H1 (cell line): ENCODE measurements around the gene TBC1D22A. TPM values are rescaled to one million over a fixed set of nuclear protein-coding genes. Genes with fewer than 3 reads are reported as not detected.

Experiments
- CTCF ChIA-PET: fragments of 300-600 bp; sonication (Branson Sonifier 250); formaldehyde crosslinking; loops from one replicate; lab custom pipeline; 2021; ENCODE audit not compliant: partially characterized antibody; lab: Charles Lee
- POLR2A ChIA-PET: fragments of 300-600 bp; sonication (Branson Sonifier 250); formaldehyde crosslinking; loops from one replicate; lab custom pipeline; 2021; ENCODE audit warnings: inconsistent platforms; ENCODE audit not compliant: partially characterized antibody; lab: Charles Lee
- DNase-seq, 2 experiments: peaks; one replicate each; pipeline versions ENCODE4 v3.0.0 to v3.0.0-alpha.2; 2010 to 2022; ENCODE audit warnings: low spot score in 2 of 2, low read depth in 1 of 2, mixed read lengths in 1 of 2
- FAIRE-seq: peaks from 2 replicates; lab custom pipeline; 2011; peaks lifted over from hg19 to GRCh38; lab: Jason Lieb, UNC
- H2AFZ ChIP-seq: 2 replicates; pipeline ENCODE4 v1.8.1; 2012; ENCODE audit warnings: low read length, inconsistent platforms
- H2AK5ac ChIP-seq: 2 replicates; pipeline ENCODE4 v1.6.1; 2013; ENCODE audit warnings: low read depth, low read length
- H2BK120ac ChIP-seq: replicated peaks from 2 replicates; pipeline ENCODE3; 2013; ENCODE audit warnings: low read depth, low read length, inconsistent platforms
- H2BK12ac ChIP-seq: 2 replicates; pipeline ENCODE4 v1.6.1; 2013; ENCODE audit warnings: low read depth, low read length
- H2BK15ac ChIP-seq: 2 replicates; pipeline ENCODE4 v1.6.1; 2013; ENCODE audit warnings: low read length
- H2BK20ac ChIP-seq: 2 replicates; pipeline ENCODE4 v1.6.1; 2013; ENCODE audit warnings: low read length
- H2BK5ac ChIP-seq: 2 replicates; pipeline ENCODE4 v1.6.1; 2013; ENCODE audit warnings: low read depth, low read length
- H3K14ac ChIP-seq: 2 replicates; pipeline ENCODE4 v1.6.1; 2013; ENCODE audit warnings: inconsistent platforms; ENCODE audit not compliant: insufficient read length
- H3K18ac ChIP-seq: 2 replicates; pipeline ENCODE4 v1.6.1; 2013; ENCODE audit warnings: low read length; ENCODE audit errors: extremely low read depth
- H3K23ac ChIP-seq: 2 replicates; pipeline ENCODE4 v1.6.1; 2013; ENCODE audit warnings: inconsistent platforms; ENCODE audit not compliant: insufficient read length
- H3K23me2 ChIP-seq: 2 replicates; pipeline ENCODE4 v1.6.1; 2013; ENCODE audit warnings: low read depth, low read length
- H3K27ac ChIP-seq: 2 replicates; pipeline ENCODE4 v1.6.1; 2011; ENCODE audit warnings: low read depth, low read length, inconsistent platforms
- H3K27me3 ChIP-seq, 4 experiments: replicated peaks in 1 of 4; 1 replicate in 1 of 4; 2 replicates in 3 of 4; pipeline versions ENCODE4 v1.6.1 to v1.8.1; 2011 to 2013; ENCODE audit warnings: low read length in 3 of 4, mild to moderate bottlenecking in 3 of 4, inconsistent platforms in 2 of 4, mixed read lengths in 2 of 4, moderate library complexity in 1 of 4; ENCODE audit not compliant: control insufficient read depth in 3 of 4, insufficient read depth in 3 of 4; ENCODE audit errors: extremely low read depth in 1 of 4
- H3K36me3 ChIP-seq, 4 experiments: 2 replicates each; pipeline versions ENCODE4 v1.6.1 to v1.8.1; 2011 to 2013; ENCODE audit warnings: mild to moderate bottlenecking in 4 of 4, low read length in 3 of 4, moderate library complexity in 2 of 4, control low read depth in 1 of 4, inconsistent platforms in 1 of 4; ENCODE audit not compliant: insufficient read depth in 4 of 4, control insufficient read depth in 2 of 4
- H3K4ac ChIP-seq: replicated peaks from 2 replicates; pipeline ENCODE3; 2013; ENCODE audit warnings: low read length, low read depth, mixed read lengths, inconsistent platforms; ENCODE audit not compliant: insufficient read length
- H3K4me1 ChIP-seq, 4 experiments: replicated peaks in 1 of 4; 1 replicate in 1 of 4; 2 replicates in 3 of 4; pipeline versions ENCODE4 v1.6.1 to v1.8.1; 2011 to 2013; ENCODE audit warnings: low read length in 3 of 4, inconsistent platforms in 2 of 4, mixed read lengths in 1 of 4; ENCODE audit not compliant: insufficient read depth in 4 of 4, control insufficient read depth in 3 of 4
- H3K4me2 ChIP-seq, 2 experiments: 2 replicates each; pipeline versions ENCODE4 v1.6.1 to v1.8.1; 2011 to 2013; ENCODE audit warnings: low read depth in 2 of 2, low read length in 2 of 2, control low read depth in 1 of 2, inconsistent platforms in 1 of 2, mild to moderate bottlenecking in 1 of 2; ENCODE audit not compliant: insufficient read depth in 1 of 2
- H3K4me3 ChIP-seq, 4 experiments: fragments of 200-600, 300-600 bp in 1 of 4; sonication (generic), shearing (Covaris generic), sonication (Bioruptor Twin) in 1 of 4; 2 replicates each; pipeline versions ENCODE4 v1.5.1 to v1.8.1; 2011 to 2016; ENCODE audit warnings: low read length in 4 of 4, low read depth in 3 of 4, control low read depth in 2 of 4, inconsistent platforms in 2 of 4, mild to moderate bottlenecking in 2 of 4, mixed read lengths in 1 of 4, moderate library complexity in 1 of 4; ENCODE audit not compliant: insufficient read depth in 2 of 4; ENCODE audit errors: extremely low read depth in 1 of 4
- H3K56ac ChIP-seq: replicated peaks from 2 replicates; pipeline ENCODE3; 2013; ENCODE audit warnings: low read depth, mild to moderate bottlenecking, mixed read lengths, low read length, inconsistent platforms; ENCODE audit not compliant: insufficient read length
- H3K79me1 ChIP-seq: 2 replicates; pipeline ENCODE4 v1.6.1; 2013; ENCODE audit warnings: low read depth, low read length, control low read depth
- H3K79me2 ChIP-seq, 2 experiments: 2 replicates each; pipeline versions ENCODE4 v1.6.1 to v1.8.1; 2012 to 2013; ENCODE audit warnings: low read length in 2 of 2, mild to moderate bottlenecking in 2 of 2, inconsistent platforms in 1 of 2; ENCODE audit not compliant: insufficient read depth in 2 of 2, control insufficient read depth in 1 of 2
- H3K9ac ChIP-seq, 4 experiments: replicated peaks in 1 of 4; 1 replicate in 1 of 4; 2 replicates in 3 of 4; pipeline versions ENCODE4 v1.6.1 to v1.8.1; 2011 to 2013; ENCODE audit warnings: low read depth in 3 of 4, low read length in 3 of 4, control low read depth in 2 of 4, mild to moderate bottlenecking in 2 of 4, moderate library complexity in 2 of 4, inconsistent platforms in 1 of 4; ENCODE audit errors: extremely low read depth in 1 of 4
- H3K9me3 ChIP-seq, 2 experiments: 2 replicates each; pipeline versions ENCODE4 v1.6.1 to v1.8.1; 2012 to 2013; ENCODE audit warnings: mild to moderate bottlenecking in 2 of 2, moderate library complexity in 2 of 2, control low read depth in 1 of 2, inconsistent platforms in 1 of 2, low read depth in 1 of 2, low read length in 1 of 2, mixed read lengths in 1 of 2; ENCODE audit not compliant: insufficient read depth in 2 of 2
- H4K20me1 ChIP-seq, 2 experiments: replicated peaks in 1 of 2; 2 replicates each; pipeline versions ENCODE3 to v1.8.1; 2011 to 2013; ENCODE audit warnings: inconsistent platforms in 2 of 2, low read length in 2 of 2, mild to moderate bottlenecking in 1 of 2; ENCODE audit not compliant: insufficient read depth in 2 of 2, control insufficient read depth in 1 of 2
- H4K5ac ChIP-seq: 2 replicates; pipeline ENCODE4 v1.6.1; 2013; ENCODE audit warnings: low read length, low read depth, mixed read lengths, inconsistent platforms; ENCODE audit not compliant: insufficient read length
- H4K8ac ChIP-seq: 2 replicates; pipeline ENCODE4 v1.8.0; 2013; ENCODE audit warnings: mild to moderate bottlenecking, moderate library complexity, low read length, inconsistent platforms; ENCODE audit not compliant: insufficient read depth; ENCODE audit errors: extremely low read depth
- H4K91ac ChIP-seq: replicated peaks from 2 replicates; pipeline ENCODE3; 2013; ENCODE audit warnings: low read length, mixed read lengths, inconsistent platforms; ENCODE audit not compliant: insufficient read length
- WGBS, 2 experiments: shearing (Covaris generic) in 1 of 2; methylation state at CpG; one replicate each; pipeline versions ENCODE4 v1.1.6 to v1.1.7; 2013 to 2015; ENCODE audit warnings: low lambda C conversion rate in 2 of 2, mixed read lengths in 2 of 2, inconsistent platforms in 1 of 2, low coverage in 1 of 2, missing lambda C conversion rate in 1 of 2; ENCODE audit not compliant: insufficient replicate concordance in 2 of 2, insufficient coverage in 1 of 2, insufficient read length in 1 of 2; ENCODE audit errors: extremely low coverage in 1 of 2, missing lambda C conversion rate in 1 of 2; 5-methylcytosine and 5-hydroxymethylcytosine counted together
- polyA plus RNA-seq, 7 experiments: library from polyadenylated mRNA; depleted of rRNA in 3 of 7; stranded (reverse) in 5 of 7; unstranded in 2 of 7; fragments of >200 nt in 5 of 7; fragments of 200-250 nt in 2 of 7; gene quantifications; 1 replicate in 5 of 7; 2 replicates in 1 of 7; 4 replicates in 1 of 7; pipeline versions ENCODE4 v1.2.1 to v1.2.3, GENCODE V29; 2011 to 2013; ENCODE audit warnings: missing spikeins in 2 of 7, mixed read lengths in 2 of 7
- total RNA-seq: library from RNA; stranded (reverse); fragmentation: NEBNext Ultra II Directional; extraction: Animal tissue kit (Norgen Biotek cat#: 25700); gene quantifications from 2 replicates; pipeline ENCODE4 v1.2.1, GENCODE V29; 2021

The TBC1D22A gene
- total and polyA plus RNA-seq, 2 of the 8 experiments (the other 6 are each of a cell fraction or from before 2014, with no cell fraction given): 11.9 to 18.4 TPM

- DNase-seq: no peak
- H3K79me1 ChIP-seq: peaks cover 3% of the 10 kb centered on the region; the same call in 1 of the 2 replicates
- no peak overlapping the region for H2BK5ac ChIP-seq
- H2AFZ ChIP-seq: no peak overlapping the region
- H3K14ac ChIP-seq: no peak overlapping the region
- CTCF ChIA-PET: interaction anchor here (1.4 to 2.6 kb wide), 2 partner anchors 9 to 32 kb away, joined by 4 to 6 read pairs; no protein-coding TSS in a partner anchor
- H3K18ac ChIP-seq: no peak overlapping the region
- H2AK5ac ChIP-seq: no peak overlapping the region
- H3K4ac ChIP-seq: no peak overlapping the region
- no peak overlapping the region for H3K27ac ChIP-seq
- peaks cover 0 to 4% (median 2%) of the 10 kb centered on the region in 4 experiments; a peak in 4 of 7 replicates for H3K4me1 ChIP-seq
- H3K4me2 ChIP-seq: no peak overlapping the region
- H4K91ac ChIP-seq: no peak overlapping the region
- no peak overlapping the region for H2BK15ac ChIP-seq
- 89% methylated on average over 29 of the region's 29 CpGs; no CpG with 5 or more reads in 1 of the 2 experiments for WGBS, 2 experiments
- FAIRE-seq: no peak
- H3K4me3 ChIP-seq: no peak overlapping the region
- H4K8ac ChIP-seq: no peak overlapping the region
- H3K79me2 ChIP-seq: no peaks in the 10 kb centered on the region
- no peak overlapping the region for H3K56ac ChIP-seq
- no peak overlapping the region for H2BK120ac ChIP-seq
- POLR2A ChIA-PET: no interaction called here
- H2BK20ac ChIP-seq: no peak overlapping the region
- H3K23ac ChIP-seq: no peak overlapping the region
- H2BK12ac ChIP-seq: no peak overlapping the region
- no peaks in the 10 kb centered on the region for H3K9me3 ChIP-seq
- H3K9ac ChIP-seq: no peak overlapping the region
- peaks cover 1% of the 10 kb centered on the region in 2 experiments for H4K20me1 ChIP-seq
- no peak overlapping the region for H4K5ac ChIP-seq
- H3K27me3 ChIP-seq: no peaks in the 10 kb centered on the region
- no peaks in the 10 kb centered on the region for H3K23me2 ChIP-seq
- H3K36me3 ChIP-seq: no peaks in the 10 kb centered on the region; a peak in 1 of 8 replicates
These were observed 282.5 kb downstream of the TBC1D22A start for GRCh38 chr22:47044722-47045535.
